Fibroblast of the aortic adventitia (primary cell): ENCODE measurements around the gene PNPLA7. TPM values are rescaled to one million over a fixed set of nuclear protein-coding genes. Genes with fewer than 3 reads are reported as not detected.
"Not testable (repeated sequence)": the region's sequence is repeated elsewhere in the genome, so short reads cannot be mapped to it uniquely, and the experiment has no call there.

Source experiments
- DNase-seq: peaks from one replicate; pipeline ENCODE4 v3.0.0-alpha.2; 2010; ENCODE audit warnings: low read depth
- H3K4me3 ChIP-seq: 2 replicates; pipeline ENCODE4 v1.5.1; 2011; ENCODE audit warnings: low read depth, mild to moderate bottlenecking, control low read depth, low read length, moderate library complexity
- CTCF ChIP-seq: IDR thresholded peaks from 2 replicates; pipeline ENCODE4 v1.5.1; 2011; ENCODE audit warnings: mild to moderate bottlenecking, low read length, control low read depth, inconsistent platforms; ENCODE audit not compliant: insufficient read depth
- total RNA-seq: library from RNA; depleted of rRNA; stranded (reverse); fragments of >200 nt; gene quantifications from 2 replicates; pipeline ENCODE4 v1.2.3, GENCODE V29; 2012; ENCODE audit warnings: low replicate concordance

Gene PNPLA7
- total RNA-seq, 1 donor, result 0.81 TPM

DNA sequence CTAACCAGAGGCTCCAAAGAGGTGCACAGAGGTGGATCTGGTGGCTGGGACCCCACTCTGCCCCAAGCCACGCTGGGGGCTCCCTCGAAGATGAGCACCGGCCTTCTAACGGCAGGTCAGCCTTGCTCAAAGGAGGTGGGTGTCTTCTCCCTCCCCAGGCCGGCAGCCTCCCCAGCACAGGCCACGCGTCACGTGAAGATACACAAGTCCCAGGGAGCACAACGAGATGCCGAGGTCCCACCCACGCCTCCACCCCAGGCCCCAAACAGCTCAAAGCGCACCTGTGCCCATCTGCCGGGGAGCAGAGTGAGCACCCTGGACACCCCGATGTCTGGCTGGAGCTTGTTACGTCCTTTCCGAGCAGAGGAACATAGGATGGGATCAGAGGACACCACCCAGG is 12.1 kb downstream of the PNPLA7 start:
- TF ChIP-seq CTCF, result no peak
- H3K4me3 ChIP-seq, result no peak overlapping the region
- no peak for DNase-seq

DNA sequence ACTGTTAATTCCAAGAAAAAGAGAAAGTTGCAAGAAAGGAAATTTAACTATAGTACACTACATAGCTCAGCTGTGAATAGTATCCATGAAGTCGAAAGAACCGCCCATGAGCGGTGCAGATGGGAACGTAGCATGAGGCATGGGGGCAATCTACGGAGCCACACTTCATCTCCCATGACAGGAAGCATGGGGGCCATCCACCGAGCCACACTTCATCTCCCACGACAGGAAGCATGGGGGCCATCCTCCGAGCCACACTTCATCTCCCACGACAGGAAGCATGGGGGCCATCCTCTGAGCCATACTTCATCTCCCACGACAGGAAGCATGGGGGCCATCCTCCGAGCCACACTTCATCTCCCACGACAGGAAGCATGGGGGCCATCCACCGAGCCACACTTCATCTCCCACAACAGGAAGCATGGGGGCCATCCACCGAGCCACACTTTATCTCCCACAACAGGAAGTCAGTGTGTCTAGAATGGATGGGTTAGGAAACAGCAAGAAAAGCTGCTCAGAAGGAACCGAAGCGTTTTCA is 13.5 kb downstream of the PNPLA7 start:
- not testable (repeated sequence) for DNase-seq, H3K4me3 ChIP-seq

GRCh38 chr9:137535120-137535428 is 15.1 kb downstream of the PNPLA7 start:
- DNase-seq, result no peak

DNA sequence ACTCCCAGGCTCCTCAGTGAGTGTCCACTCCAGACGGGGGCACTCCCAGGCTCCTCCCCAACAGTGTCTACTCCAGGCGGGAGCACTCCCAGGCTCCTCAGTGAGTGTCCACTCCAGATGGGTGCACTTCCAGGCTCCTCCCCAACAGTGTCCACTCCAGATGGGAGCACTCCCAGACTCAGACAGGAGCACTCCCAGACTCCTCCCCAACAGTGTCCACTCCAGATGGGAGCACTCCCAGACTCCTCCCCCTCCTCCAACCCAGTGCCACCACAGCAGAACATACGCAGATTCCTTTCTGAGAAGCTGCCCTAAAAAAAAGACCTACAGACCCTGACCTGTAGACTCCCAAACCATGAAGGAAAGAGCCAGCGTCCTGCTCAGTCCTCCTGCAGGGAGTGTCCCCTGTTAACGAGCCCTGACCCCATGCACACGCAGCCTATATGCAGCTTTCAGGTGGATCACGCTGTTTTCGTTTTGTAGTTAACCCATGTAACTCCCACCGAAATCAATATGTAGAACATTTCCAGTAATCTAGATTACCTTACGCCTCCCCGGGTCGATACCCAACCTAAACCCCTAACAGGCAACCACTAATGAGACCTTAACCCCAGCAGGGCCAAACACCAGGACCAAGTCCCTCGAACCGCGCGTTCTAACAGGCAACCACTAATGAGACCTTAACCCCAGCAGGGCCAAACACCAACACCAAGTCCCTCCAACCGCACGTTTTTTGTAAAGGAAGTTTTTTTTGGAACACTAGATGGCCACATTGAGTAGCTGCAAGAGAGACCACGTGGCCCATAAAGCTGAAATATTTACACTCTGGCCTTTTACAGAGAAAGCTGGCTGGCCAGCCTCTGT is 15.7 kb downstream of the PNPLA7 start:
- TF ChIP-seq CTCF, result peak; percentile 79
- no peak overlapping the region for H3K4me3 ChIP-seq
- DNase-seq, result peak; percentile 71

More at GRCh38 chr9:137535120-137535428, 15.1 kb downstream of the PNPLA7 start:
- TF ChIP-seq CTCF, result no peak
- no peak overlapping the region for H3K4me3 ChIP-seq

DNA sequence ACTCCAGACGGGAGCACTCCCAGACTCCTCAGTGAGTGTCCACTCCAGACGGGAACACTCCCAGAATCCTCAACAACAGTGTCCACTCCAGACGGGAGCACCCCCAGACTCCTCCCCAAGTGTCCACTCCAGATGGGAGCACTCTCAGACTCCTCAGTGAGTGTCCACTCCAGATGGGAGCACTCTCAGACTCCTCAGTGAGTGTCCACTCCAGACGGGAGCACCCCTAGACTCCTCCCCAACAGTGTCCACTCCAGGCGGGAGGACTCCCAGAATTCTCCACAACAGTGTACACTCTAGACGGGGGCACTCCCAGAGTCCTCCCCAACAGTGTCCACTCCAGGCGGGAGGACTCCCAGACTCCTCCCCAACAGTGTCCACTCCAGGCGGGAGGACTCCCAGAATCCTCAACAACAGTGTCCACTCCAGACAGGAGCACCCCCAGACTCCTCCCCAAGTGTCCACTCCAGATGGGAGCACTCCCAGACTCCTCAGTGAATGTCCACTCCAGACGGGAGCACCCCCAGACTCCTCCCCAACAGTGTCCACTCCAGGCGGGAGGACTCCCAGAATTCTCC is 17.2 kb downstream of the PNPLA7 start:
- not testable (repeated sequence) for H3K4me3 ChIP-seq, DNase-seq

GRCh38 chr9:137531099-137531765 is 19.0 kb downstream of the PNPLA7 start:
- TF ChIP-seq CTCF, result no peak
- H3K4me3 ChIP-seq, result no peak overlapping the region
- no peak for DNase-seq

GRCh38 chr9:137530331-137530730 is 19.9 kb downstream of the PNPLA7 start:
- H3K4me3 ChIP-seq, result no peak overlapping the region
- no peak for DNase-seq
- no peak for TF ChIP-seq CTCF
